GM18505 (cell line): ENCODE data around the gene MS4A10.
"Not testable (repeated sequence)": the region's sequence is repeated elsewhere in the genome, so short reads cannot be mapped to it uniquely, and the experiment has no call there.

Experiments
- ATAC-seq: cut with Tn5 transposase; IDR thresholded peaks from one replicate; pipeline ENCODE4 v1.9.1; 2021; ENCODE audit not compliant: unreplicated experiment
- POLR2A ChIP-seq: IDR thresholded peaks from 4 replicates; pipeline ENCODE4 v1.6.1; 2011; ENCODE audit warnings: borderline replicate concordance; ENCODE audit not compliant: insufficient read depth, insufficient read length; ENCODE audit errors: extremely low read depth

Gene MS4A10

DNA sequence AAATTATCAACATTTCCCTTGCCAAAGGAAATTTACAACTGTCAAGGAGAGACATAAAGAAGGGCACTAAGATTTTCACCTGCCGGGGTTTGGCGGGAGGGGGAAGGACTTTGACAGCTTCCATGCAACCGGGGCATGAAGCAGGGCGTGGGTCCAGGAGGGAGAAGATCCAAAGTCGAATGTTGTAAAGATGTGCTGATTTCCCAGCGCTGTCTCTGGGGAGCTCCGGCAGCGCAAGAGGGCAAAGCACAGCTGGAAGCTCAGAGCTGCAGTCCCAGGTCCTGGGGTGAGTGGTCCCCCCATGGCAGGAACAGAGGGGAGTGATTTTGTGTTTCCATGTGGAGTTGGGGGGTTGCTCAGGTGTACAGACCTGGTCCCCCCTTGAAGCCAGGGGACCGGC, at the start of gene MS4A10:
Gene MS4A10 (plus strand): TSS at position 198 of the 400 bp plus-strand sequence. CDS start 5,003 bp downstream, outside the sequence.
- no peak for ATAC-seq
- no peak for TF ChIP-seq POLR2A

GRCh38 chr11:60739114-60739513, 46.0 kb upstream of the MS4A10 start:
- TF ChIP-seq POLR2A: no peak

GRCh38 chr11:60740573-60740972, 44.6 kb upstream of the MS4A10 start:
- TF ChIP-seq POLR2A: no peak
- no peak for ATAC-seq

More at GRCh38 chr11:60739114-60739513, 46.0 kb upstream of the MS4A10 start:
- no peak for ATAC-seq

GRCh38 chr11:60741421-60741820, 43.7 kb upstream of the MS4A10 start:
- no peak for ATAC-seq
- TF ChIP-seq POLR2A: no peak

- no peak for TF ChIP-seq POLR2A
- ATAC-seq: no peak
These were observed 42.1 kb upstream of the MS4A10 start for GRCh38 chr11:60743058-60743457.

GRCh38 chr11:60744114-60744513, 41.0 kb upstream of the MS4A10 start:
- no peak for TF ChIP-seq POLR2A
- no peak for ATAC-seq

- no peak for ATAC-seq
- no peak for TF ChIP-seq POLR2A
These were observed 37.7 kb upstream of the MS4A10 start for GRCh38 chr11:60747359-60747873.

GRCh38 chr11:60748225-60748624, 36.9 kb upstream of the MS4A10 start:
- no peak for ATAC-seq
- TF ChIP-seq POLR2A: no peak

DNA sequence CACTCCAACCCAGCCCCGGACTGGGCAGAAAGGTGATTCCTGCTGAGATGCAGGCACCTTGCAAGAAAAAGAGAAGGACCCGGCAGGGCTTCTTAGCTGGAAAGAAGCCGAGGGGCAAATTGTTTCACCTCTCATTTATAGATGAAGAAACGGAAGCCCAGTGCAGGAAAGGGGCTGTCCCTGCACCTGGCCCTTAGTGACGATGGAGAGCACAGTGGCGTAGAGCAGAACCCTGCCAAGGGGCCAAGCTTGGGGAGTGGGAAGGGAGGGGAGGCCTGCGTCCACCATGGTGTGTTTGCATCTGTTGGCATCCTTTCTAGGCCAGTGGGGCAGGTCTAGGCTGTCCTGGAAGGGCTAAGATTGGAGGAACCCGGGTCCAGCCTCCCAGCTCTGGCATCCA, 36.3 kb upstream of the MS4A10 start:
- ATAC-seq: no peak

DNA sequence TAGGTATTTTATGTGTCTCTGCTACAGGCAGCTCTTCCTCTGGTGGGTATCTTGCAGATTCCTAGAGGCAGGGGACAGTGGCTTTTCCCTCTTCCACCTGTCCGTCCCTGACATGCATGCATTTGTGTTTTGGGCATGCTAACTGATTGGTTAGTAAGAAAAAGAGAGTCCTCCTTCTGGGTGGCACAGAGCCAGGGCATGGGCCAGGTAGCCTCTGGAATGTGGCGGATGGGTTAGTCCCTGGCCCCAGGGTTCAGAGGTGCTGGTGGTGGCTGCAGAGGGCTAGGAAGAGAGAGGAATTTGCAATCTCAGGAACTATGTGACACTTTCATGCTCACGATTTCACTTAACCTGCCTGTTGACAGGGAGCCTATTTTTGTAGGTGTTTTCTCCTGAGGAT, 34.2 kb upstream of the MS4A10 start:
- TF ChIP-seq POLR2A: no peak

More for the DNA sequence above, 36.3 kb upstream of the MS4A10 start:
- TF ChIP-seq POLR2A: no peak

GRCh38 chr11:60753309-60753708, 31.8 kb upstream of the MS4A10 start:
- ATAC-seq: no peak
- TF ChIP-seq POLR2A: no peak

More for the DNA sequence above, 34.2 kb upstream of the MS4A10 start:
- ATAC-seq: no peak

GRCh38 chr11:60754887-60755286, 30.2 kb upstream of the MS4A10 start:
- ATAC-seq: no peak
- TF ChIP-seq POLR2A: no peak

GRCh38 chr11:60756307-60757032, 28.7 kb upstream of the MS4A10 start, which contains the start of gene MS4A15:
TSS of gene MS4A15 (plus strand) at chr11:60756867. CDS start at chr11:60763734, 6,867 bp downstream.
- ATAC-seq: no peak

DNA sequence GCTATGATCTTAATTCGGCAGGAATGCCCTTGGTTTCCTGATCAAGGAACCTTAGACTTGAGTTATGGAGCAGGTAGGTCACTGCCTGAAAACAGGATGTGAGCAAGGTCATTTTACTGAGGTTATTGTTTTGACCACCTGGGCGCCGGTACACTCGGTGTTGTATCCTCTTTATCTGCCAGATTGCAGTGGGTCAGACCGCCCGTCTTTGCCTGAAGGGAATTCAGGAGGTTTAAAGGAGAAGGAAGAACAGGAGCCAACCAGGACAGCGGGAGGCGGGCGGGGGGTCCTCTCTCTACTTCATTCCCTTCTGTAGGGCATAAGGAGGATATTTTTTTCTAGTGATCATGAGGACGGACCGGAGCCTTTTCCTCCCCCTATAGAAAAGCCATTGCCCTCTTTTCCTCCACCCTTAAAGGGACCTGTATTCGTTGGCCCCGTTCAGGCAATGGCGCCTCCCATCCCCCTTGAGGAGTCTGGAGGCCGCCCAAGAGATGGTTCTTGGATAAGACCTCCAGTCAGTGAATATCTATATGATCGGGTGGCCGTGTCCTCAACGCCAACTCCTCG, 27.8 kb upstream of the MS4A10 start:
- no peak for ATAC-seq
- TF ChIP-seq POLR2A: no peak

More at GRCh38 chr11:60756307-60757032, 28.7 kb upstream of the MS4A10 start, which contains the start of gene MS4A15:
- no peak for TF ChIP-seq POLR2A

- ATAC-seq: not testable (repeated sequence)
These were observed 26.5 kb upstream of the MS4A10 start for GRCh38 chr11:60758671-60759070.

DNA sequence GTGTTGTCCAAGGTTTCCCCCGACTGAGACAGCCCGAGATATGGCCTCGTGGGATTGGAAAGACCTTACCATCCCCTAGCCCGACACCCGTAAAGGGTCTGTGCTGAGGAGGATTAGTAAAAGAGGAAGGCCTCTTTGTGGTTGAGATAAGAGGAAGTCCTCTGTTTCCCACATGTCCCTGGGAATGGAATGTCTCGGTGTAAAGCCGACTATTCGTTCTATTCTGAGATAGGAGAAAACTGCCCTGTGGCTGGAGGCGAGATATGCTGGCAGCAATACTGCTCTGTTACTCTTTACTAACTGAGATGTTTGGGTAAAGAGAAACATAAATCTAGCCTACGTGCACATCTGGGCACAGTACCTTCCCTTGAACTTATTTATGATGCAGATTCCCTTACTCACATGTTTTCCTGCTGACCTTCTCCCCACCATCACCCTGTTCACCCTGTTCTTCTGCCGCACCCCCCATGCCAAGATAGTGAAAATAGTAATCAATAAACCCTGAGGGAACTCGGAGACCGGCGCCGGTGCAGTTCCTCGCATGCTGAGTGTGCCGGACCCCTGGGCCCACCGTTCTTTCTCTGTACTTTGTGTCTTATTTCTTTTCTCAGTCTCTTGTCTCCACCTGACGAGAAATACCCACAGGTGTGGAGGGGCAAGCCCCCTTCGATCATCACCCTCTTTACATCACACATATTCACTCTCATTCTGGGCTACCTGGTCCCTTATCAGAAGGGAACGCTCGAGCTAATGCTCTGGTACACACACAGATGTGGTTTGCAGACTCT, 25.5 kb upstream of the MS4A10 start:
- not testable (repeated sequence) for ATAC-seq
